ENCODE results near the gene NGLY1. TPM values are rescaled to one million over a fixed set of nuclear protein-coding genes. Genes with fewer than 3 reads are reported as not detected.

Gene NGLY1
- total RNA-seq, 1 donor from 2014 or later: 23.3 TPM

- Histone ChIP-seq H3K36me3 (ENCODE audit: control insufficient read depth, insufficient read depth, low read length) (no peaks in the 10 kb centered on the region), H3K4me3 (ENCODE audit: low read depth, low read length) (no peak overlapping the region), H3K27me3 (ENCODE audit: control insufficient read depth, insufficient read depth, low read length) (no peaks in the 10 kb centered on the region)
- no peak for TF ChIP-seq CTCF (IDR thresholded peaks at IDR 0.05; ENCODE audit: insufficient read depth, low read length, poor library complexity, severe bottlenecking)
- no peak for DNase-seq (ENCODE audit: low read depth)
Observed at GRCh38 chr3:25723802-25724201, 59.4 kb downstream of the NGLY1 start.

- Histone ChIP-seq H3K4me3 (ENCODE audit: low read depth, low read length) (no peak overlapping the region), H3K27me3 (ENCODE audit: control insufficient read depth, insufficient read depth, low read length) (no peaks in the 10 kb centered on the region), H3K36me3 (ENCODE audit: control insufficient read depth, insufficient read depth, low read length) (no peaks in the 10 kb centered on the region)
- DNase-seq (ENCODE audit: low read depth): no peak
- TF ChIP-seq CTCF (IDR thresholded peaks at IDR 0.05; ENCODE audit: insufficient read depth, low read length, poor library complexity, severe bottlenecking): no peak
Observed at GRCh38 chr3:25719321-25719720, 63.9 kb downstream of the NGLY1 start.

- TF ChIP-seq CTCF (IDR thresholded peaks at IDR 0.05; ENCODE audit: insufficient read depth, low read length, poor library complexity, severe bottlenecking): no peak
- no peak for DNase-seq (ENCODE audit: low read depth)
Observed at GRCh38 chr3:25713341-25713985, 69.8 kb downstream of the NGLY1 start.

GRCh38 chr3:25711090-25711489 is 72.2 kb downstream of the NGLY1 start:
- no peak overlapping the region for H3K4me3 ChIP-seq (ENCODE audit: low read depth, low read length)
- no peaks in the 10 kb centered on the region for H3K27me3 ChIP-seq (ENCODE audit: control insufficient read depth, insufficient read depth, low read length)
- no peaks in the 10 kb centered on the region for H3K36me3 ChIP-seq (ENCODE audit: control insufficient read depth, insufficient read depth, low read length)
- no peak for TF ChIP-seq CTCF (IDR thresholded peaks at IDR 0.05; ENCODE audit: insufficient read depth, low read length, poor library complexity, severe bottlenecking)
- no peak for DNase-seq (ENCODE audit: low read depth)

More at GRCh38 chr3:25713341-25713985, 69.8 kb downstream of the NGLY1 start:
- Histone ChIP-seq H3K4me3 (ENCODE audit: low read depth, low read length) (no peak overlapping the region), H3K36me3 (ENCODE audit: control insufficient read depth, insufficient read depth, low read length) (no peaks in the 10 kb centered on the region), H3K27me3 (ENCODE audit: control insufficient read depth, insufficient read depth, low read length) (no peaks in the 10 kb centered on the region)

GRCh38 chr3:25708036-25708435 is 75.2 kb downstream of the NGLY1 start:
- TF ChIP-seq CTCF (IDR thresholded peaks at IDR 0.05; ENCODE audit: insufficient read depth, low read length, poor library complexity, severe bottlenecking): no peak
- no peaks in the 10 kb centered on the region for H3K27me3 ChIP-seq (ENCODE audit: control insufficient read depth, insufficient read depth, low read length)
- no peak overlapping the region for H3K4me3 ChIP-seq (ENCODE audit: low read depth, low read length)
- no peak for DNase-seq (ENCODE audit: low read depth)
- H3K36me3 ChIP-seq (ENCODE audit: control insufficient read depth, insufficient read depth, low read length): no peaks in the 10 kb centered on the region
